Measurements from ENCODE around the gene DENND11.
"Not testable (repeated sequence)": the region's sequence is repeated elsewhere in the genome, so short reads cannot be mapped to it uniquely, and the experiment has no call there.

The DENND11 gene

DNA sequence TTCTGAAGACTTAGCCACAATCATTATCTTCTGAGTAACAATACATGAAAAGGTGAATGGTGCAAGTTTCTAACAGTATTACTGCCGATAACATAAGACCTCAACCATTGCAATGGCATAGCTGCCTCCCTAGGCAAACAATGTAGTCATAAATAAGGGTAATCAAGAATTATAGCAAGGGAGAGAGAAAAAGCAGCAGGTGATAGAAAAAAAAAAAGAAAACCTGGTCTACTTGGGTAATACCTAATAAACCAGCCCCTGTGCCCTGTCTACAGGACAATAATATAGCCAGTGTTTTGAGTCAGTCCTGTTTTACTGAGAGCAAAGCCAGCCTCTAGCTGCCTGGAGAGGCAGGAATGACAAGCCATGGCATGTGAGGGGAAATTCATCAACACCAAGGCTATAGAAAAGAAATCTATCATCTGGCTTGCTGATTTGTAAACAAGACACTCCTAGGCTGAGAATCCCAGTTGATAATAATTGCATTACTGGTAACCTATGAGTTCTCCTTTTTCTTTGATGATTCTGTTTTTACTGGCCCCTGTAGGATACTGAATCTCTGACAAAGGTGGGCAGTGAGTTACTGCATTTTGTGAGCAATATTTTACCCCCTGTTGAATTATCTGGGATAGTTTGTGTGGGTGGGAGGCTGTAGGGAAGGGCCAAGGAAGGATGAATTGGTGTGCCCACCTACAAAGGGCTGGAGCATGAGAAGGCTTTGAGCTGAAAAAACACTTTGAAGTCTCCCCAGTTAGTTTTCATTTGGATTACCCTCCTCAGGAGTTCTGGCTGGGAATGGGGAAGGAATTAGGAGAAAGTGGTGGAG is 4.5 kb upstream of the DENND11 start:
- no peak for DNase-seq

DNA sequence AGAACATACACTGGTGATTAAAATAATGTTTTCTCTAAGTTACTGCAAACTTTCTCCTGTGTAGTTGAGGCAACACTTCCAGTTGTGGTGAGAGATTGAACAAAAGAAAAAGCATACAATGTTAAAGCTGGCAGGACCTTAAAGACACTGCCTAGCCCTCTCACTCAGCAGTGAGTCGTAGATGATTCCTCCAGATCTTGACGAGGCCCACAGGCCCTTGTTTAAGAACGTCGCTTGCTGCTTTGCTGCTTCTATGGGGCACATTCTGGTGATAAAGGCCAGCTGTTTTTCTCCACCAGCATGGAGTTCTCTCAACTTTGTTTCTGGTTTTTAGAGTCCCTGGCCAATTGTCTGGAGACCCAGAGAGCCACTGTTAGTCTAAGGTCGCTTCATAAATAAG is 2.8 kb upstream of the DENND11 start:
- no peak for DNase-seq

DNA sequence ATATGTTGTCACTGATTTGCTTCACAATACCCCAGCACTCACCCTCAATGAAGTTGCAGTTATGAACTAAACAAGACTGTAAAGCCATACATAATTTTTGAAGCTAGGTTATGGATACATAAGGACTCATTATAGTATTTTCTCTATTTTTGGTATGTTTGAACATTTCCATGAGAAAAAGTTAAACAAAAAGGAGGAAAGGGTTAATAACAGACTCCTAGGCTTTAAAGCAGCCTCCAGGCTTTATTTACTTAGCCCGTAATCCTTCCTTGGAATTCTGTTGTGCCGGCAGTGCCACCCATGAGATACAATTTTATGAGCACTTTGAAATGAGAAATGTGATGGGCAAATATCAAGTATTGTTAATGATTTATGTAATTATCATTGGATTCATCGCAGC is 2.1 kb upstream of the DENND11 start:
- DNase-seq = no peak

DNA sequence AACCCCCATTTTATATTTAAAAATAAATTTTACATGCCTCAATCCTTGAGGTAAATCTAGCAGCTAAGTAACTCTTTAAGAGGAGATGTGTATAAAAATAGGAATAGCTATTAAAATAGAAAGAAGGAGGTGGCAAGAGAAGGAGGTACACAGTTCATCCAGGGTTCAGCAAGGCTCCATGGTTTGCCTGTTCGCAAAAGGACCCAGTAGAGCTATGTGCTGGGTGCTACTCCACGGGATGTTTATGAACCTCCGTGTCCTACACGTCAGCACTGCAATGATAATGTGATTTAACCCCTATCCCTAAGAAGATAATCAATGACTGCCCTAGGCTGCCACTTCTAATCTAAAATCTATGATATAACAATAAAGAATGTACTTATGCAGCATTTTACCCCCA is 926 bp upstream of the DENND11 start:
- no peak for DNase-seq

DNA sequence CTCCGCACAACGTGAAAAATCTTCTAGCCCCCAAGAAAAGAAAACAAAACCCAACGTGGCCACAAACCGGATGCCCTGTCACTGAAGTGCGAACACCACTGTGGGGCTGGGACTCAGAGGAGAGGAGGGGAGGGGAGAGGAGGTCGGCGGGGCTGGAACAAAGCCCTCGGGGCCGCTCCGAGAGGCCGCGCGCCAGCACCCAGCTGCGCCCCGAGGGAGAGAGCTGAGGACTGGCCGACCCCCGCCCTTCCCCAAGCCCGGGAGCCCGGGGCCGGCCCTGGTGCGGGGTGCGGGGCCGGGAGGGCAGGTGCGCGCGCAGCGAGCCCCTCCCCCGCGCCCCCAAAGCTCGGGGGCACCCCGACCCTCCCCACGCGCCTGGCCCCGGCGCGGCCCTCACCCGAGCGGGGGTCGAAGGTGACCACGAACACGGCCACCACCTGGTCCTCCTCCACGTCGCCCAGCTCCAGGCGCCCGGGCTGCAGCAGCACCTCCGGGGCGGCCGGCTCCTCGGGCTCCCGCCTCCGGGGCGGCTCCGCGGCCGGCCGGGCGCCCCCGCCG is 398 bp downstream of the DENND11 start:
- peak; percentile 12 for DNase-seq

DNA sequence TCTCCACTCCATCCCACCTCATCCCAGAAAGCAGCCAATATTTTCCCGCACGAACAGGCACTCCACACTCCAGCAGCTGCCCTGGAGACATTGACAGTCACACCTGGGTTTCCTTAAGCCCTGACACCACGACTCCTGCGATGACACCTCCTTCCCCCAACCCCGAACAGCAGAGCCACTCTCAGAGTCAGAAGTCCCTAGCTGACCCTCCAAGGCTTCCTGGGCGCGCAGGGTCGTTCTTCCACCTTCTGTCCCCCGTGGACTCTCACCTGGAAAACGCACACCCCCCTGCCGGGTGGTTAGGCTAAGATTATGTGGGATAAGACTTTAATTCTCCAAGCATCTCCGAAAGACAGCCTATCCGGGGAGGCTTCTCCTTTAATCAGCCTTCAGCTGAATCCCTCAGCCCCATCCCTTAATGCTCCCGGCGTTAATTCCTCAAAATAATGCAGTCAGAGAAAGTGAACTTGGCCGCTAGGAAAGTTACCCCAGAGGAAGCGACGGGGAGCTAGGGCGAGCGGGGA is 1.1 kb downstream of the DENND11 start:
- DNase-seq = no peak

DNA sequence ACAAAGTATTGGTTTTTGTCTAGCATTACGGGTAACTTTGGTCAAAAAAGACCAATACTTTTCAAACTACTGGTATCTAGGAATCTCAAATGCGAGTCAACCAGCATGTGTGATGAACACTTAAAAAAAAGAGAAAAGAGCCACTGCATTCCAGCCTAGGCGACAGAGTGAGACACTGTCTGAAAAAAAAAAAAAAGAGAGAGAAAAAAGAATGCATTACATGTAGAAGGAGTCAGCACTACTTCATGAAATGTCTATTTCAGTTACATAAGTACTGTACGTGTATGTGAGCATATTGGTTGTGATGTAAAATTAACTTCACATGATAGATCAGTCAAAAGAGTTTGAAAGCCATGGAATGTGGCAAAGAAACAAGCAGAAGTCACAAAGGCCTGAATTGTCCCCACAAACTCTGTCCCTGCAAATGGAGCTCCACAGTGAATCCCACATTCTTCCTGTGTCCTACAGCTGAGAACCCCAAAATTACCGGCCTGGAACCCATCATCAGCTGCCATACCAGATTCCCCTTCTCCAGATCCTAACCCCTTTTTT is 1.6 kb downstream of the DENND11 start:
- DNase-seq = no peak

DNA sequence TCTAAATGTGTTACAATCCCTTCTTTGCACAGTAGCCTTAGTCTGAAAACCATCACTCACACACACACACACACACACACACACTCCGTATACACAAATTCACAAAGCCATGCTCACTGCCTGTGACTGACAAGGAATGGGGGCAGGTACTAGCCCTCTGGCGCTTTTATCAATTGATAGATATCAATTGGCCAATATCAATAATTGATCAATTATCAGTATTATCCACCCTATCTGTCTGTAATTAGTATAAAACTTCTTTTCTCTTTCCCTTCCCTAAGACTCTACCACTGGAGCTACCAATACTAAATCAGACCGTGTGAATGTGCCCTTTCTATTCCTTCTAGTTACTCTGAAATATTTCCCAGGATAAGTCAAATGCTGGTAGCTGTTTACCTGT is 2.1 kb downstream of the DENND11 start:
- DNase-seq = no peak

DNA sequence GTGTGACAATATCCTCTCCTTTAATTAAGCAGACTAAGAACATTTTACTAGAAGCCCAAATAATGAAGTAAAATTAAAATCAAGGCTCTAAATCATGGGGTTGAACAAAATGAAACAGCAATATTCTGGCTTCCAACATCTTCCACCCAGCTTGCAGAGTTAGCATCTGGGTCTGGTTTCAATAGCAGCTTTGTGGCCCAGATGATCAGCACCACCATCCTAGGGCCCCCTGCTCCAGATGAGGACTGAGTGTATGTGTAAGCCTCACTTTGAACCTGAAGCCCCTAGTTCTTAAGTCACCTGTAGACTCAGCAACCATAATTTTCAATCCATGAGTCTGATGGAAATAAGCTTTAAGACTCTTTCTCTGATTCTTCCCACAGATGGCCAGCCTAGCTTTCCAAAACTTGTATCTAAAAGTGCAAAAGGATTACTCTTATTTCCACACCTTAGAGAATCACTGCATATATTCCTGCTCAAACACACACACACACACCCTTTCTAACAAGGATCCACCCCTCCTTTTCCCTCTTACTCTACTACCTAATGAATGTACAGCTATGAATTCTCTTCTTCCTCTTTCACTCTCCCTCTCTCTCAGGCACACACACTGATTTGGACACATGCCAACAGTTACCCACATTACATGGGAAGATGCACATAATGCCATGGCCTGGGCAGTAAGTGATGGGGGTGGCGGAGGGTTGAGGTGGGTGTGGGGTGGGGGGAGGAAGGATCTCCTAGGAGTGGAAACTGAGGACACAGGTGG is 3.5 kb downstream of the DENND11 start:
- peak; percentile 40 for DNase-seq

DNA sequence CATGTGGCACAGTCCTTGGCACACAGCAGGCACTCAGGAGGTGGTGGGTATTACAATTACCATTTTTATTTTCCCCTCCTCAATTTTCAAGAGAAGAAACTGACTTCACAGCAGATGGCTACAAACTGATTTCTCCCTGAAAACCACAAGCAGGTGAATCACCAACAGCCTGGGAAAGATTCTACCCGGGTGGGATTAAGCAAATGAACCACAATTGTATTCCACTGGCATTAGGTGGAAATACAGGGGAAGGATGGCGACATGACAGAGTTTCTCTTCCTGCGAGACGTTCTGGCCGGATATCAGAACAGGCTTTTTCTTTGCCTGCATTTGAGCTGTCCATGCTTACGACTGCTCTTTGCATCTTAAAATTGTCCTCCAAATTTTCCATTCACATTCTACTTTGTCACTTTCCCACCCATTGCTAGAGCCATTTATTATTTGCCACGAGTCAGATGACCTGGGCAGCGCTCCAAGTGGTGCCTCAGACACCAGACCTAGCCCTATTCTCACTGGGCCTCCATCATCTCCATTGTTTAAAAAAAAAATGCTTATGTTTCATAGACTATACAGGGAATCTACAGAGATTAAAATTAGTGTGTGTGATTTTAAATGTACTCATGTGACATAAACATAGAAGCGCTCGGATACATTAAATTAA is 4.6 kb downstream of the DENND11 start:
- no peak for DNase-seq

DNA sequence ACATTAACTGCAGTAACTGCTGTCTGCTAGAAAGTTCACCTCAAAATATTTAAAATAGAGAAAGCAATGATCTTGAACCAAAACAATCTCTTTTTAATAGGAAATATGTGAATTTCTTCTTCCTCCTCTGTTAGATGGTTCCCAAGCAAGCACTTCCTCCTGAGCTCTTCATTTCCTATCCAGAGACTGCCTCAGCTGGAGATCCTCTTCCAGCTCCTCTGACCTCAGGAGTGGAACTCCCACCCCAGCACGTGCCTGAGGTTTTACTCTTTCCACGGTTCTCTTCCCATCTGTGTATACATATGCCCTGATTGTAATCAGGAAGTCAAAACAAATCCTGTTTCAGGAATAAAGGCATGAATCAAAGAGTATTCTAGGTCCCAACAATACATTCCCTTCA is 5.6 kb downstream of the DENND11 start:
- DNase-seq = no peak

DNA sequence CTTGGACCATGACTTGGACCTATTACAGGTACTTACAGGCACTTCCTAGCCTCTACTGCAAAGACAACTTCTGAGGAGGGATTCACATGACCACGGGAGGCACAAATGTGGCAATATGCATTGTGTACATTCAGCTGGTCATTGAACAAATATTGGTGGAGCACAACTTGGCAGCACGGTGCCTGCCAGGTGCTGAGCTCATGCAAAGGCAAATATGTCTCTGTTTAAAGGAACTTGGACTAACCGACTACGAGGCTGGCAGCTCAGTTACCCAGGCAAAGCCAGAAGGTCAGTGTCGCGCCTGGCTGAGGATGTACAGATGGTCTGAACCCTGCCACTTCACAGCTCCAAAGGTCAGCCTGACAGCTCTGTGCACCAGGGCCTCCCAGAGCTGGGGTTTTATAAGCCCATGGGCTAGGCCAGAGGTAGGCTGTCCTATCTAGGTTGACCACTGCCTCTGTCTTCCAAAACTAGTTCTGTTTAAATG is 6.1 kb downstream of the DENND11 start:
- DNase-seq = peak; percentile 79

DNA sequence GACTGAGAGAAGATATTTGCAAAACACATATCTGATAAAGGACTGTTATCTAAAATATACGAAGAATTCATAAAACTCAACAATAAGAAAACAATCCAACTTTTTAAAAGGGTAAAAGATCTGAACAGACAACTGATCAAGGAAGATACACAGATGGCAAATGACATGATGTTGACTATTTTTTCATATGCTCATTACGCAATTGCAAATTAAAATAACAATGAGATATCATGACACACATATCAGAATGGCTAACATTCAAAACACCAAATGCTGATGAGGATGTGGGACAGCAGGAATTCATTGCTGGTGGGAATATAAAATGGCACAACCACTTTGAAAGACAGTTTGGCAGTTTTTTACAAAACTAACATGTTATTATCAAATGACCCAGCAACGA is 8.9 kb downstream of the DENND11 start:
- no peak for DNase-seq

DNA sequence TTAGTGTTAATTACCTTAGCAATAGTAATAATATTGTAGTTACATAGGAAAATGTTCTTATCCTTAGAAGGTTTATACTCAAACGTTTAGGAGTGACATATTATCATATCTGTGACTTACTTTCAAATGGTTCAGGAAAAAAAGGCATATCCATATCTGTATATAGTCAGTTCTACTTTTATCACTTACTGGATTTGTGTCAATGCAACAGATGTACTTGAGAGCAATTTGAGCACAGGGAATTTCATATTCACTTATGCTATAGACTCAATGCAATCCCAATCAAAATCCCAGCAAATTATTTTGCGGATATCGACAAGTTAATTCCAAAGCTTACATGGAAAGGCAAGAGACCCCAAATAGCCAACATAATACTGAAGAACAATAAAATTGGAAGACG is 10.0 kb downstream of the DENND11 start:
- DNase-seq = no peak

DNA sequence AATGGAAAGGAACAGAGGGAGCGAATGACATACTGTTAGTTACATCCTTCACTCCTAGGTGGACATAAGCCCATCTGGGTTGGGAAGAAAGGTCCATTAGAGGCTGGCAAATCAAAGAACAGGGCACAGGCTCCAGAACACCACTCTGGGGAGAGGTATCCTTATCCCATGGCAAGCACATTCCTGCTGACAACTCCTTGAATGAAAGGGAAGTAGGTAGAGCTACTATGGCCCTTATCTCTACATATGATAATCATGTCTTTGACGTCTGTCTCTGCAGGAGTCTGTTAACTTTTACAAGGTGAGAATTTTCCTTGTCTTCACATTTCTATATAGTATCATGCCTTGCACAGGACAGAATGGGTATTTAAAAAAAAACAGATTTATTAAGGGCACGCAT is 10.4 kb downstream of the DENND11 start:
- no peak for DNase-seq

DNA sequence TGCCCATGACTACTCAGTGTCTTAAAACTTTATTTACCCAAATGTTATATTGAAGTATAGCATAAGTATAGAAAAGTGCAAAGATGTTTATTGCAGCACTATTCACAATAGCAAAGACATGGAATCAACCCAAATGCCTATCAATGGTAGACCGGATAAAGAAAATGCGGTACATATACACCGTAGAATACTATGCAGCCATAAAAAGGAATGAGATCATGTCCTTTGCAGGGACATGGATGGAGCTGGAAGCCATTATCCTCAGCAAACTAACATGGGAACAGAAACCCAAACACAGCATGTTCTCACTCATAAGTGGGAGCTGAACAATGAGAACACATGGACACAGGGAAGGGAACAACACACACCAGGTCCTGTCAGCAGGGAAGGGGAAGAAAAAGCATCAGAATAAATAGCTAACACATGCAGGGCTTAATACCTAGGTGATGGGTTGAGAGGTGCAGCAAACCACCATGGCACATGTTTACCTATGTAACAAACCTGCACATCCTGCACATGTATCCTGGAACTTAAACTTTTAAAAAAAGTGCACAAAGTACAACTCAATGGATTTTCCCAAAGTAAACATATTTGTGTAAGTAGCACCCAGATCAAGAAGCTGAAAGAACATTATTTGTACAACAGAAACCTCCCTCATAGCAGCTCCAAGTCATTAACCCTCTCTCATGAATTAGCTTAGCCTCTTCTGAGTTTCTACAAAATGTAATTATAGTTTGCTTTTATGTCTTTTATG is 12.7 kb downstream of the DENND11 start:
- not testable (repeated sequence) for DNase-seq

DNA sequence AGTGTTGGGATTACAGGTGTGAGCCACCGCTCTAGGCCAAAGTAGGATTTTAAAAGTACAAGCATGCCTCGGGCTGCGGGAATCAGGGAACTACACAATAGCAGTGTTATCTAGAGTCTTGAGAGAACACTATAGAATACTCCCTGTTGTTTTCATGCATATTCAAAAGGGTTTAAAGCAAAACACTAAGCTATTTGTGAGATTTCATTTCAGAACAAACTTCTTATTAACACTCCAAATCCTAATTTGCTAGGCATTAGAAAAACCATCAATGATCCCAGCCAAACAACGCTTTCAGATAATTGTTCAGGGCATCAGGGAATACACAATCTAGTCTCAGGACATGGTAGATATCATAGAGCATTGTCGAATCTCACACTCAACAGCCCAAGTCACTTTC is 13.9 kb downstream of the DENND11 start:
- DNase-seq = no peak

DNA sequence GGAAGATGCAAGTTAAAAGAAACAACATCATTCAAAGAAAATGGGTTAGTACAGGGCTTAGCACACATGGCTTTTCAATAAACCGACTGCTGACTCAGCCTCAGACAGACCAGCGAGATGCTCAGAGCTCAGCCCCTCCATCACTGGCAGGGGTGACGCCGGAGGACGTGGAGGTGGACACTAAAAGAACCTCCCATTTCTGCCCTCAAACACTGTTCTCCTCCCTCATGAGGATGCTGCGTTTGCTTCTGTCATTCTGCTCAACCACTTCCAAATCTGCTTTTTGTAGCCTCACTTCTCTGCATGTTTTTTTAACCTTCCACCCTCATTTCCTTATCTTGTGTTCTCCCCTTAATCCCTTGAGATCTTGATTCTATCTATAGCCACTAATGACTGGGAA is 15.3 kb downstream of the DENND11 start:
- no peak for DNase-seq

DNA sequence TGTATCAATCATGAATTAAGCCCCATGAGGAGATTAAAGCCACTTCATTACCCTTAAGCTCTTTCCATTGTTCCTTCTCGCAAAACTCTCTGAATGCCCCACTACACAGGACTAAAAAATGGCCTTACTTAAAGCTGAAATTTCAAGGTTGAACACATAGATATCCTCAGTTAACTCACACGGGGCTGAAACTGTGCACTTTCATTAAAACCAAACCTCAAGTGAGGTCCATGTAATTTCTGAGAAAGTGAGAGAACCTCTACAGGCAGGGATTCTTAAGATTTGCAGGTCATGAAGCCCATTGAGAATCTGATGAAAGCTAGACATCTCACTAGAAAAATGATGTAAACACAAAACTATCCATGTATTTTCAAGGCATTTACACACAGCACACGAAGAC is 15.9 kb downstream of the DENND11 start:
- DNase-seq = no peak

DNA sequence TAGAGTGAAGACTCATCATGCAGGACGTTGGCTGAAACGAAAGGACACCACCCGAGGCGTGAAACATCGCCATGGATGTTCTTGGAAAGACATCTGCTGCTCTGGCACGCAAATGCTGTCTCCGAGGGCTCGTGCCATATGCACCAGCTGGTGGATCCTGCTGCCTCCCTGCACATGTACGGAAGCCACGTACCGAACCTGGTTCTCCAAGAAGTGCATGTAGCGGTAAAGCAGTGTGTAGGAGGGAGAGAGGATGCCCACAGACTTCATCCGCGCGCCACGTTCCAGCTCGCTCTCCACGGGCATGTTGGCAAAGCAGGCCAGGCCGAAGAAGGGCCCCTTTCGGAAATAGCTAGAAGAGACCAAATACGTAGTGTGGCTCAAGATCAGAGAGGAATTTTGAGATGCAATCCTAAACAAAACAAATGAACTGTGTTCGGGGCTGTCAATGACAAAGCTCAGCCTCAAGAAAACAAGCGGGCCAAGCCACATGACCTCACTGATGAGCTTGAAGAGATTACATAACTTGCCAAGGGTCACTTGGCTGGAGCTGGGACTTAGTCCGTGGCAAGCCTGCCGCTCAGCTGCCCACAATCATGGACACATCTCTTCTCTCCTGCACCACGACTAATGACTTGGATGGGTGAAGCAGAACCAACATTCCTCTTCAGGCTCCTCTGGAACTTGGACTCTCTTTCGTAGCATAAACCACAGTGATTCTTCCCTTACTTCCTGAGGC is 16.5 kb downstream of the DENND11 start:
- no peak for DNase-seq

DNA sequence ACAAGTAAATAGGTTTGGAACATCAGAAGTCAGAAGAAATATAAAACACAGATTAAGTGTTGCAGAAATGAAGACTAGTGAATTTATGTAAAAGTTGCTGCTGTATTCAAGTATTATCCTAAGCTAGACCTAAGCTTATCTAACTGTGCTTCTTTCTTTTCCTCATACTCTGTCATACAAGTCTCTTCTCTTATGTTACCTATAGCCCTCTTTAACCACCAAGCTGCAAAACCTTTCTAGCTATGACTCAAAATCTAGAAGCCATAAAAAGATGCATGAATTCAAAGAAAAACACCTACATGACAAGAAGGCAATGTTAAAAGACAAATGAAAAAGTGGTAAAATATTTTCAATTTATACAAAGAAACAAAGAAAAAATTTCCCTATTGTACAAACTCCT is 23.0 kb downstream of the DENND11 start:
- DNase-seq = no peak

Measured in NCI-H2029 (cell line).